PC-3 (cell line): Measurements from ENCODE around the gene MRPL24.

Experiments used
- EZH2phosphoT487 ChIP-seq: fragments of 300-600 bp; sonication (generic); IDR thresholded peaks from 2 replicates; pipeline ENCODE4 v1.6.1; 2018; ENCODE audit warnings: mild to moderate bottlenecking, antibody characterized with exemption, low read length, borderline replicate concordance
- TF ChIP-seq, protein P1 (sequence below): fragments of 300-600 bp; sonication (generic); conservative IDR thresholded peaks from 2 replicates; pipeline ENCODE4 v1.5.1; 2017; ENCODE audit warnings: antibody characterized with exemption, low read depth, mild to moderate bottlenecking, low read length

DNA sequence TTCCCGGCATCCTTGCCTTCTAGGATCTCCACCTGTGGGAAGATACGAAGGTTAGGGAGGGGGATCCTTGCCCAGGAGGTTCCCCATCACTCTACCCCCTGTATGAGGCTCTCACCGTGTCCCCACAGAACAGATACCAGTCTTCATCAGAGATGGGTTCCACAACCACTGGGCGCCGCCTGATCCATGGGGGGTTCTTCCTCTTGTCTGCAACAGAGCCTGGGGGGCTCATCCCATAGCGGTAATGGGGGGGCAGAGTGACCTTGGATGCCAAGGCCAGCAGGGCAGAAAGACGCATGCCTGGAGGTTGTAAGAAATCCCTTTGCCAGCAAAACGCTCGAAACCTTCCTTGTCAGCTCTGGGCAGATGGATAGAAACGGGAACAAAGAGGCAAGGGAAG lies 2.5 kb downstream of the MRPL24 start:
- TF ChIP-seq, protein P1, sequence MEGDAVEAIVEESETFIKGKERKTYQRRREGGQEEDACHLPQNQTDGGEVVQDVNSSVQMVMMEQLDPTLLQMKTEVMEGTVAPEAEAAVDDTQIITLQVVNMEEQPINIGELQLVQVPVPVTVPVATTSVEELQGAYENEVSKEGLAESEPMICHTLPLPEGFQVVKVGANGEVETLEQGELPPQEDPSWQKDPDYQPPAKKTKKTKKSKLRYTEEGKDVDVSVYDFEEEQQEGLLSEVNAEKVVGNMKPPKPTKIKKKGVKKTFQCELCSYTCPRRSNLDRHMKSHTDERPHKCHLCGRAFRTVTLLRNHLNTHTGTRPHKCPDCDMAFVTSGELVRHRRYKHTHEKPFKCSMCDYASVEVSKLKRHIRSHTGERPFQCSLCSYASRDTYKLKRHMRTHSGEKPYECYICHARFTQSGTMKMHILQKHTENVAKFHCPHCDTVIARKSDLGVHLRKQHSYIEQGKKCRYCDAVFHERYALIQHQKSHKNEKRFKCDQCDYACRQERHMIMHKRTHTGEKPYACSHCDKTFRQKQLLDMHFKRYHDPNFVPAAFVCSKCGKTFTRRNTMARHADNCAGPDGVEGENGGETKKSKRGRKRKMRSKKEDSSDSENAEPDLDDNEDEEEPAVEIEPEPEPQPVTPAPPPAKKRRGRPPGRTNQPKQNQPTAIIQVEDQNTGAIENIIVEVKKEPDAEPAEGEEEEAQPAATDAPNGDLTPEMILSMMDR, result no peak
- TF ChIP-seq EZH2phosphoT487, result no peak
